Endothelial cell of umbilical vein (primary cell): ENCODE data around the gene GRHPR. TPM values are rescaled to one million over a fixed set of nuclear protein-coding genes. Genes with fewer than 3 reads are reported as not detected.

Experiments
- BruUV-seq: library from RNA; stranded (reverse); fragments of 400-500 nt; replicated peaks from 2 replicates; lab custom pipeline; 2021; lab: Mats Ljungman, UMichigan
- CTCF ChIA-PET: fragments of 300-600, 350-600 bp; sonication (Branson Sonifier 250); formaldehyde crosslinking; loops from one replicate; lab custom pipeline; 2021; ENCODE audit warnings: antibody characterized with exemption, inconsistent platforms; lab: Charles Lee
- POLR2A ChIA-PET: fragments of 300-600, 350-600 bp; sonication (Branson Sonifier 250); formaldehyde crosslinking; loops from one replicate; lab custom pipeline; 2021; ENCODE audit warnings: antibody characterized with exemption, inconsistent platforms; lab: Charles Lee
- DNase-seq: peaks from one replicate; pipeline ENCODE4 v3.0.0-alpha.2; 2011; ENCODE audit warnings: low read depth, low spot score
- FAIRE-seq: peaks from 2 replicates; lab custom pipeline; 2011; peaks lifted over from hg19 to GRCh38; lab: Jason Lieb, UNC
- H2AFZ ChIP-seq: 2 replicates; pipeline ENCODE4 v1.6.0; 2012; ENCODE audit warnings: low read depth, low read length, control low read depth, inconsistent platforms
- H3K27ac ChIP-seq: 2 replicates; pipeline ENCODE4 v1.5.1; 2011; ENCODE audit warnings: low read depth, mild to moderate bottlenecking, control low read depth, low read length, moderate library complexity; ENCODE audit not compliant: insufficient read depth
- H3K27me3 ChIP-seq, 2 experiments: 2 replicates each; pipeline versions ENCODE4 v1.6.0 to v1.6.1; 2011; ENCODE audit warnings: low read length in 2 of 2, mixed read lengths in 1 of 2; ENCODE audit not compliant: control insufficient read depth in 2 of 2, insufficient read depth in 2 of 2
- H3K36me3 ChIP-seq, 2 experiments: 2 replicates in 1 of 2; 3 replicates in 1 of 2; pipeline ENCODE4 v1.5.1; 2011; ENCODE audit warnings: low read length in 2 of 2, mild to moderate bottlenecking in 1 of 2, moderate library complexity in 1 of 2; ENCODE audit not compliant: control insufficient read depth in 2 of 2, insufficient read depth in 2 of 2; ENCODE audit errors: extremely low read depth in 1 of 2
- H3K4me1 ChIP-seq: 3 replicates; pipeline ENCODE4 v1.5.1; 2011; ENCODE audit warnings: mild to moderate bottlenecking, low read length; ENCODE audit not compliant: control insufficient read depth, insufficient read depth; ENCODE audit errors: extremely low read depth
- H3K4me2 ChIP-seq: 2 replicates; pipeline ENCODE4 v1.6.1; 2011; ENCODE audit warnings: low read length, control low read depth, mixed read lengths; ENCODE audit not compliant: insufficient read depth
- H3K4me3 ChIP-seq, 3 experiments: fragments of 200-600 bp in 1 of 3; sonication (generic), shearing (Covaris generic) in 1 of 3; replicated peaks in 1 of 3; 2 replicates each; pipeline ENCODE4 v1.5.1; 2011 to 2016; ENCODE audit warnings: control low read depth in 3 of 3, low read length in 3 of 3, mild to moderate bottlenecking in 2 of 3, inconsistent platforms in 1 of 3, low read depth in 1 of 3, moderate library complexity in 1 of 3; ENCODE audit not compliant: insufficient read depth in 1 of 3
- H3K79me2 ChIP-seq: 2 replicates; pipeline ENCODE4 v1.6.0; 2012; ENCODE audit warnings: low read length, inconsistent platforms; ENCODE audit not compliant: control insufficient read depth, insufficient read depth
- H3K9ac ChIP-seq: replicated peaks from 2 replicates; pipeline ENCODE3; 2011; ENCODE audit warnings: low read length, control low read depth; ENCODE audit not compliant: insufficient read depth; ENCODE audit errors: extremely low read depth
- H3K9me1 ChIP-seq: replicated peaks from 3 replicates; pipeline ENCODE4 v1.6.0; 2011; ENCODE audit warnings: mild to moderate bottlenecking, low read length; ENCODE audit not compliant: control insufficient read depth, insufficient read depth; ENCODE audit errors: extremely low read depth
- H3K9me3 ChIP-seq: replicated peaks from 2 replicates; pipeline ENCODE4 v1.5.1; 2012; ENCODE audit warnings: low read length, inconsistent platforms; ENCODE audit not compliant: control insufficient read depth, insufficient read depth
- H4K20me1 ChIP-seq: replicated peaks from 2 replicates; pipeline ENCODE3; 2011; ENCODE audit warnings: mild to moderate bottlenecking, low read length; ENCODE audit not compliant: control insufficient read depth, insufficient read depth; ENCODE audit errors: extremely low read depth
- EZH2 ChIP-seq: IDR thresholded peaks from 2 replicates; pipeline ENCODE4 v1.6.1; 2012; ENCODE audit warnings: borderline replicate concordance, low read depth, mild to moderate bottlenecking, moderate library complexity, low read length, inconsistent platforms; ENCODE audit not compliant: severe bottlenecking
- FOS ChIP-seq: IDR thresholded peaks from 2 replicates; pipeline ENCODE4 v1.6.1; 2011; ENCODE audit warnings: mild to moderate bottlenecking, low read length, moderate library complexity, borderline replicate concordance; ENCODE audit not compliant: insufficient read depth
- GATA2 ChIP-seq: IDR thresholded peaks from 2 replicates; pipeline ENCODE4 v1.7.0; 2011; ENCODE audit warnings: low read depth, mild to moderate bottlenecking, moderate library complexity, mixed read lengths, low read length; ENCODE audit not compliant: insufficient read length, insufficient read depth
- JUN ChIP-seq: IDR thresholded peaks from 2 replicates; pipeline ENCODE4 v1.6.1; 2011; ENCODE audit warnings: borderline replicate concordance, low read depth; ENCODE audit not compliant: insufficient read length, insufficient read depth
- MYC ChIP-seq: IDR thresholded peaks from one replicate; pipeline ENCODE4 v1.6.1; 2011; ENCODE audit warnings: mild to moderate bottlenecking, low read depth, low read length
- POLR2A ChIP-seq: IDR thresholded peaks from 2 replicates; pipeline ENCODE4 v1.6.1; 2012; ENCODE audit warnings: low read depth, mild to moderate bottlenecking, control low read depth, low read length
- POLR2AphosphoS5 ChIP-seq: IDR thresholded peaks from 2 replicates; pipeline ENCODE4 v1.6.1; 2012; ENCODE audit warnings: low read depth, mild to moderate bottlenecking, control low read depth, low read length, moderate library complexity; ENCODE audit not compliant: insufficient read depth
- dilution Hi-C: fragments of 300-500 bp; cut with MboI; formaldehyde crosslinking; loops from one replicate; pipeline ENCODE4 v1.15.0; 2019; ENCODE audit warnings: low sequenced_read_pairs; ENCODE audit not compliant: extremely low pct_ligation_motif_present
- intact Hi-C: fragments of 100-400 bp; cut with micrococcal nuclease; formaldehyde crosslinking; loops from one replicate; pipeline ENCODE4 v1.10.0; 2022
- polyA plus RNA-seq, 4 experiments: library from polyadenylated mRNA; depleted of rRNA in 3 of 4; stranded (reverse) in 3 of 4; unstranded in 1 of 4; fragments of >200 nt; gene quantifications; 2 replicates each; pipeline versions ENCODE4 v1.2.1 to v1.2.3, GENCODE V29; 2011 to 2012; ENCODE audit warnings: missing spikeins in 1 of 4
- total RNA-seq: library from RNA; stranded (reverse); gene quantifications from 2 replicates; pipeline ENCODE4 v1.2.3, GENCODE V29; 2021
- TF ChIP-seq, protein P1 (sequence below): IDR thresholded peaks from 2 replicates; pipeline ENCODE4 v1.6.1; 2011; ENCODE audit not compliant: insufficient read depth, insufficient read length
- TF ChIP-seq, protein P2 (sequence below), 2 donors: IDR thresholded peaks; 1 replicate in 1 of 2; 2 replicates in 1 of 2; pipeline ENCODE4 v1.5.1; 2011; ENCODE audit warnings: low read length in 2 of 2, mild to moderate bottlenecking in 2 of 2, moderate library complexity in 2 of 2, control low read depth in 1 of 2, inconsistent platforms in 1 of 2, low read depth in 1 of 2; ENCODE audit not compliant: insufficient read depth in 1 of 2; ENCODE audit errors: extremely low read depth in 1 of 2

Gene GRHPR
- total and polyA plus RNA-seq, 2 donors (not counting 3 experiments of a cell fraction or from before 2014, with no cell fraction given): 91.2 to 247 TPM

DNA sequence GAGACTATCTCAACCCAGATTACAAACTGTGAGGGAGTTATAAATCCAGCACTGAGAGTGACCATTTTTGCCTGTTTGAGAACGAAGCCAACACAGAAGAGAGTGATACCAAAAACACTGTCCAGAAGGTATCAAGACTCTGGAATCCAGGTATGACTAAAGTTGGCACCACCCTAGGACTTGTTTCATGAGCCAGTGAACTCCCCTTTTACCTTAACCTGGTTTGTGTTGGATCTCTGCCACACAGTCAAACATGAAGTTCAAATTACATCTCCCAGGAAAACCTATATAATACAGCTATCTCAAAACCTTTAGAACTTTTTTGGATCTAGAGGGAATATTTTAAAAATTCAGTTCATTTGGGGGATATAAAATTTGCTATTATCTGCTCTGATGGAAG lies 31.3 kb downstream of the GRHPR start:
- dilution Hi-C loops: no loop called here
- POLR2A ChIA-PET: interaction anchor here (0.5 kb wide), 1 partner anchor 12 kb away, joined by 4 read pairs; the partner anchor contains the start of gene ZBTB5
- BruUV-seq: no TSS peak
- intact Hi-C loops: no loop called here
- H3K27ac ChIP-seq: no peak overlapping the region
- no peaks in the 10 kb centered on the region for H3K27me3 ChIP-seq
- no peak overlapping the region for H3K4me3 ChIP-seq
- H3K9me1 ChIP-seq: no peaks in the 10 kb centered on the region
- FAIRE-seq: no peak
- H3K79me2 ChIP-seq: peaks cover 69% of the 10 kb centered on the region
- H4K20me1 ChIP-seq: peaks cover 4% of the 10 kb centered on the region
- no peak for DNase-seq
- no peaks in the 10 kb centered on the region for H3K9me3 ChIP-seq
- H3K4me2 ChIP-seq: no peak overlapping the region
- H3K9ac ChIP-seq: no peak overlapping the region
- H2AFZ ChIP-seq: no peak overlapping the region
- no peaks in the 10 kb centered on the region for H3K4me1 ChIP-seq
- TF ChIP-seq JUN (no peak), POLR2A (no peak), EZH2 (no peak), POLR2AphosphoS5 (no peak), GATA2 (no peak), MYC (no peak), FOS (no peak)
- TF ChIP-seq, protein P1, sequence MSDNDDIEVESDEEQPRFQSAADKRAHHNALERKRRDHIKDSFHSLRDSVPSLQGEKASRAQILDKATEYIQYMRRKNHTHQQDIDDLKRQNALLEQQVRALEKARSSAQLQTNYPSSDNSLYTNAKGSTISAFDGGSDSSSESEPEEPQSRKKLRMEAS: no peak
- TF ChIP-seq, protein P2, sequence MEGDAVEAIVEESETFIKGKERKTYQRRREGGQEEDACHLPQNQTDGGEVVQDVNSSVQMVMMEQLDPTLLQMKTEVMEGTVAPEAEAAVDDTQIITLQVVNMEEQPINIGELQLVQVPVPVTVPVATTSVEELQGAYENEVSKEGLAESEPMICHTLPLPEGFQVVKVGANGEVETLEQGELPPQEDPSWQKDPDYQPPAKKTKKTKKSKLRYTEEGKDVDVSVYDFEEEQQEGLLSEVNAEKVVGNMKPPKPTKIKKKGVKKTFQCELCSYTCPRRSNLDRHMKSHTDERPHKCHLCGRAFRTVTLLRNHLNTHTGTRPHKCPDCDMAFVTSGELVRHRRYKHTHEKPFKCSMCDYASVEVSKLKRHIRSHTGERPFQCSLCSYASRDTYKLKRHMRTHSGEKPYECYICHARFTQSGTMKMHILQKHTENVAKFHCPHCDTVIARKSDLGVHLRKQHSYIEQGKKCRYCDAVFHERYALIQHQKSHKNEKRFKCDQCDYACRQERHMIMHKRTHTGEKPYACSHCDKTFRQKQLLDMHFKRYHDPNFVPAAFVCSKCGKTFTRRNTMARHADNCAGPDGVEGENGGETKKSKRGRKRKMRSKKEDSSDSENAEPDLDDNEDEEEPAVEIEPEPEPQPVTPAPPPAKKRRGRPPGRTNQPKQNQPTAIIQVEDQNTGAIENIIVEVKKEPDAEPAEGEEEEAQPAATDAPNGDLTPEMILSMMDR (IDR thresholded peaks at IDR 0.05; ENCODE audit: extremely low read depth in 1 of 2, insufficient read depth in 1 of 2, low read depth in 1 of 2, low read length in 2 of 2): no peak
- peaks cover 3% of the 10 kb centered on the region in 2 experiments for H3K36me3 ChIP-seq
- CTCF ChIA-PET: no interaction called here
